ENCODE data around the gene GOLGA8N. TPM values are rescaled to one million over a fixed set of nuclear protein-coding genes. Genes with fewer than 3 reads are reported as not detected.
"Not testable (repeated sequence)": the region's sequence is repeated elsewhere in the genome, so short reads cannot be mapped to it uniquely, and the experiment has no call there.

GOLGA8N gene
- polyA plus RNA-seq (2013, experiment 1 of 2), result 1.5 TPM
- polyA plus RNA-seq (2013, experiment 2 of 2), result 1.2 TPM

- H2BK15ac ChIP-seq (ENCODE audit: low read depth, poor library complexity, severe bottlenecking); H3K9me3 ChIP-seq (ENCODE audit: control insufficient read depth, low read length); H3K9ac ChIP-seq (ENCODE audit: low read length); H2BK12ac ChIP-seq (ENCODE audit: low read length in 2 of 2); H3K4ac ChIP-seq (ENCODE audit: low read depth in 1 of 2, low read length in 2 of 2); H4K91ac ChIP-seq (ENCODE audit: low read length); H2BK5ac ChIP-seq (ENCODE audit: low read depth, low read length, poor library complexity, severe bottlenecking); H3K27me3 ChIP-seq (ENCODE audit: control insufficient read depth in 1 of 2, insufficient read depth in 1 of 2, low read length in 2 of 2); H2AK5ac ChIP-seq (ENCODE audit: low read length, severe bottlenecking); H2AFZ ChIP-seq (ENCODE audit: low read depth, low read length); H3K4me2 ChIP-seq (ENCODE audit: low read length, poor library complexity, severe bottlenecking); H4K8ac ChIP-seq (ENCODE audit: low read length); H3K23ac ChIP-seq (ENCODE audit: low read length in 2 of 2); H3K36me3 ChIP-seq (ENCODE audit: control insufficient read depth in 1 of 2, insufficient read depth in 2 of 2, low read depth in 1 of 2, low read length in 2 of 2); H3K4me3 ChIP-seq (ENCODE audit: insufficient read depth in 1 of 2, low read depth in 1 of 2, low read length in 2 of 2); H3K18ac ChIP-seq (ENCODE audit: low read depth in 1 of 2, low read length in 2 of 2); H2BK120ac ChIP-seq (ENCODE audit: low read depth, low read length); H3K14ac ChIP-seq (ENCODE audit: low read length in 2 of 2); DNase-seq; H3K79me1 ChIP-seq (replicated peaks; ENCODE audit: low read length, poor library complexity, severe bottlenecking); H3K27ac ChIP-seq (ENCODE audit: low read length, poor library complexity, severe bottlenecking); H3K4me1 ChIP-seq (ENCODE audit: control insufficient read depth, insufficient read depth, low read depth, low read length): not testable (repeated sequence)
- no CpG with 5 or more reads among the region's 8 CpGs for WGBS
These were observed at the start of gene GOLGA8N for GRCh38 chr15:32593151-32593550. Gene GOLGA8N, plus strand, starts transcription at chr15:32593456.

GRCh38 chr15:32543456-32543855, 49.8 kb upstream of the GOLGA8N start:
- H3K4me2 ChIP-seq (ENCODE audit: low read length, poor library complexity, severe bottlenecking); H4K8ac ChIP-seq (ENCODE audit: low read length); H2BK120ac ChIP-seq (ENCODE audit: low read depth, low read length); H3K9me3 ChIP-seq (ENCODE audit: control insufficient read depth, low read length); H2AFZ ChIP-seq (ENCODE audit: low read depth, low read length); H3K36me3 ChIP-seq (ENCODE audit: control insufficient read depth in 1 of 2, insufficient read depth in 2 of 2, low read depth in 1 of 2, low read length in 2 of 2); DNase-seq; H3K4me1 ChIP-seq (ENCODE audit: control insufficient read depth, insufficient read depth, low read depth, low read length); H3K23ac ChIP-seq (ENCODE audit: low read length in 2 of 2); H3K79me1 ChIP-seq (replicated peaks; ENCODE audit: low read length, poor library complexity, severe bottlenecking); H3K4ac ChIP-seq (ENCODE audit: low read depth in 1 of 2, low read length in 2 of 2); H4K91ac ChIP-seq (ENCODE audit: low read length); H3K18ac ChIP-seq (ENCODE audit: low read depth in 1 of 2, low read length in 2 of 2); H3K14ac ChIP-seq (ENCODE audit: low read length in 2 of 2); H2BK12ac ChIP-seq (ENCODE audit: low read length in 2 of 2); H3K4me3 ChIP-seq (ENCODE audit: insufficient read depth in 1 of 2, low read depth in 1 of 2, low read length in 2 of 2); H2BK5ac ChIP-seq (ENCODE audit: low read depth, low read length, poor library complexity, severe bottlenecking); H3K27ac ChIP-seq (ENCODE audit: low read length, poor library complexity, severe bottlenecking); H2AK5ac ChIP-seq (ENCODE audit: low read length, severe bottlenecking); H2BK15ac ChIP-seq (ENCODE audit: low read depth, poor library complexity, severe bottlenecking); H3K27me3 ChIP-seq (ENCODE audit: control insufficient read depth in 1 of 2, insufficient read depth in 1 of 2, low read length in 2 of 2); H3K9ac ChIP-seq (ENCODE audit: low read length): not testable (repeated sequence)
- WGBS, result no CpG with 5 or more reads among the region's 1 CpG

GRCh38 chr15:32545129-32545528, 48.1 kb upstream of the GOLGA8N start:
- H2AFZ ChIP-seq (ENCODE audit: low read depth, low read length); H3K79me1 ChIP-seq (replicated peaks; ENCODE audit: low read length, poor library complexity, severe bottlenecking); H3K27ac ChIP-seq (ENCODE audit: low read length, poor library complexity, severe bottlenecking); H3K4me2 ChIP-seq (ENCODE audit: low read length, poor library complexity, severe bottlenecking); H3K14ac ChIP-seq (ENCODE audit: low read length in 2 of 2); H2BK15ac ChIP-seq (ENCODE audit: low read depth, poor library complexity, severe bottlenecking); H4K8ac ChIP-seq (ENCODE audit: low read length); H2AK5ac ChIP-seq (ENCODE audit: low read length, severe bottlenecking); H3K27me3 ChIP-seq (ENCODE audit: control insufficient read depth in 1 of 2, insufficient read depth in 1 of 2, low read length in 2 of 2); H4K91ac ChIP-seq (ENCODE audit: low read length); H3K18ac ChIP-seq (ENCODE audit: low read depth in 1 of 2, low read length in 2 of 2); H3K4me1 ChIP-seq (ENCODE audit: control insufficient read depth, insufficient read depth, low read depth, low read length); H2BK120ac ChIP-seq (ENCODE audit: low read depth, low read length); H3K36me3 ChIP-seq (ENCODE audit: control insufficient read depth in 1 of 2, insufficient read depth in 2 of 2, low read depth in 1 of 2, low read length in 2 of 2); H3K9me3 ChIP-seq (ENCODE audit: control insufficient read depth, low read length); H3K23ac ChIP-seq (ENCODE audit: low read length in 2 of 2); H2BK12ac ChIP-seq (ENCODE audit: low read length in 2 of 2); H3K4me3 ChIP-seq (ENCODE audit: insufficient read depth in 1 of 2, low read depth in 1 of 2, low read length in 2 of 2); DNase-seq; H2BK5ac ChIP-seq (ENCODE audit: low read depth, low read length, poor library complexity, severe bottlenecking); H3K4ac ChIP-seq (ENCODE audit: low read depth in 1 of 2, low read length in 2 of 2); H3K9ac ChIP-seq (ENCODE audit: low read length): not testable (repeated sequence)
- WGBS, result no CpG with 5 or more reads among the region's 9 CpGs

GRCh38 chr15:32554587-32554986, 38.7 kb upstream of the GOLGA8N start:
- H2AK5ac ChIP-seq (ENCODE audit: low read length, severe bottlenecking), result not testable (repeated sequence)

More at GRCh38 chr15:32554587-32554986, 38.7 kb upstream of the GOLGA8N start:
- DNase-seq; H3K36me3 ChIP-seq (ENCODE audit: control insufficient read depth in 1 of 2, insufficient read depth in 2 of 2, low read depth in 1 of 2, low read length in 2 of 2); H3K4me2 ChIP-seq (ENCODE audit: low read length, poor library complexity, severe bottlenecking); H2BK15ac ChIP-seq (ENCODE audit: low read depth, poor library complexity, severe bottlenecking); H3K4me3 ChIP-seq (ENCODE audit: insufficient read depth in 1 of 2, low read depth in 1 of 2, low read length in 2 of 2); H3K9me3 ChIP-seq (ENCODE audit: control insufficient read depth, low read length); H3K14ac ChIP-seq (ENCODE audit: low read length in 2 of 2); H4K91ac ChIP-seq (ENCODE audit: low read length); H2AFZ ChIP-seq (ENCODE audit: low read depth, low read length); H4K8ac ChIP-seq (ENCODE audit: low read length); H3K27me3 ChIP-seq (ENCODE audit: control insufficient read depth in 1 of 2, insufficient read depth in 1 of 2, low read length in 2 of 2); H3K4me1 ChIP-seq (ENCODE audit: control insufficient read depth, insufficient read depth, low read depth, low read length); H2BK120ac ChIP-seq (ENCODE audit: low read depth, low read length); H3K23ac ChIP-seq (ENCODE audit: low read length in 2 of 2); H2BK5ac ChIP-seq (ENCODE audit: low read depth, low read length, poor library complexity, severe bottlenecking); H3K9ac ChIP-seq (ENCODE audit: low read length); H2BK12ac ChIP-seq (ENCODE audit: low read length in 2 of 2); H3K27ac ChIP-seq (ENCODE audit: low read length, poor library complexity, severe bottlenecking); H3K4ac ChIP-seq (ENCODE audit: low read depth in 1 of 2, low read length in 2 of 2); H3K79me1 ChIP-seq (replicated peaks; ENCODE audit: low read length, poor library complexity, severe bottlenecking); H3K18ac ChIP-seq (ENCODE audit: low read depth in 1 of 2, low read length in 2 of 2): not testable (repeated sequence)

Data from mesenchymal stem cell (in vitro differentiated cells and primary cell).